OCI-LY7 (cell line): ENCODE data around the gene CCDC172. TPM values are rescaled to one million over a fixed set of nuclear protein-coding genes. Genes with fewer than 3 reads are reported as not detected.

ENCODE experiments used
- BruUV-seq: library from RNA; stranded (reverse); fragments of 400-500 nt; replicated peaks from 2 replicates; lab custom pipeline; 2021; lab: Mats Ljungman, UMichigan
- CTCF ChIA-PET: fragments of 300-600 bp; sonication (Branson Sonifier 250); formaldehyde crosslinking; loops from one replicate; lab custom pipeline; 2022; ENCODE audit warnings: antibody characterized with exemption; ENCODE audit not compliant: unreplicated experiment; lab: Charles Lee
- POLR2A ChIA-PET: fragments of 300-600 bp; sonication (Branson Sonifier 250); formaldehyde crosslinking; loops from one replicate; lab custom pipeline; 2022; ENCODE audit warnings: antibody characterized with exemption; lab: Charles Lee
- DNase-seq: peaks from one replicate; pipeline ENCODE4 v3.0.0-alpha.2; 2015; ENCODE audit warnings: low spot score
- H2AFZ ChIP-seq: fragments of 200-600 bp; sonication (generic), shearing (Covaris generic); 2 replicates; pipeline ENCODE4 v1.6.1; 2014; ENCODE audit warnings: mild to moderate bottlenecking, antibody characterized with exemption, low read length, moderate library complexity
- H3K27ac ChIP-seq: fragments of 200-600 bp; sonication (generic); 2 replicates; pipeline ENCODE4 v1.5.1; 2014; ENCODE audit warnings: mixed run types, low read depth, mild to moderate bottlenecking, moderate library complexity, low read length, inconsistent platforms; ENCODE audit not compliant: poor library complexity, severe bottlenecking
- H3K36me3 ChIP-seq: fragments of 200-600 bp; sonication (generic); 2 replicates; pipeline ENCODE4 v1.6.1; 2014; ENCODE audit warnings: mild to moderate bottlenecking, antibody characterized with exemption, low read length, moderate library complexity, mixed read lengths; ENCODE audit not compliant: insufficient read depth
- H3K4me1 ChIP-seq: fragments of 200-600 bp; sonication (generic); 2 replicates; pipeline ENCODE4 v1.5.1; 2014; ENCODE audit warnings: mild to moderate bottlenecking, low read length; ENCODE audit not compliant: insufficient read depth, poor library complexity, severe bottlenecking
- H3K4me2 ChIP-seq: fragments of 200-600 bp; sonication (generic); 2 replicates; pipeline ENCODE4 v1.6.1; 2014; ENCODE audit warnings: mild to moderate bottlenecking, low read length
- H3K4me3 ChIP-seq: fragments of 200-600 bp; sonication (generic); 2 replicates; pipeline ENCODE4 v1.5.1; 2014; ENCODE audit warnings: mild to moderate bottlenecking, low read depth, low read length; ENCODE audit not compliant: poor library complexity, severe bottlenecking
- H3K79me2 ChIP-seq: fragments of 200-600 bp; sonication (generic); 2 replicates; pipeline ENCODE4 v1.6.1; 2016; ENCODE audit warnings: low read depth, mild to moderate bottlenecking, low read length, moderate library complexity, mixed read lengths; ENCODE audit not compliant: insufficient read depth
- H3K9me2 ChIP-seq: fragments of 200-600 bp; sonication (generic); 2 replicates; pipeline ENCODE4 v1.6.1; 2016; ENCODE audit warnings: mild to moderate bottlenecking, low read length, mixed read lengths; ENCODE audit not compliant: insufficient read depth
- H3K9me3 ChIP-seq: fragments of 200-600 bp; sonication (generic); 2 replicates; pipeline ENCODE4 v1.6.1; 2014; ENCODE audit warnings: mild to moderate bottlenecking, mixed run types, low read length, mixed read lengths
- H4K20me1 ChIP-seq: fragments of 200-600 bp; sonication (generic); 2 replicates; pipeline ENCODE4 v1.6.1; 2014; ENCODE audit warnings: mild to moderate bottlenecking, antibody characterized with exemption, low read length, moderate library complexity, mixed read lengths; ENCODE audit not compliant: insufficient read depth
- CTCF ChIP-seq: fragments of 200-600 bp; sonication (generic); conservative IDR thresholded peaks from 2 replicates; pipeline ENCODE4 v1.5.1; 2014; ENCODE audit warnings: mild to moderate bottlenecking, antibody characterized with exemption, low read length, moderate library complexity, mixed read lengths
- EZH2phosphoT487 ChIP-seq: fragments of 200-600 bp; sonication (generic); IDR thresholded peaks from 2 replicates; pipeline ENCODE4 v1.6.1; 2018; ENCODE audit warnings: low read depth, borderline replicate concordance, mild to moderate bottlenecking, mixed run types, antibody characterized with exemption, low read length, moderate library complexity, mixed read lengths
- intact Hi-C: fragments of 100-400 bp; cut with micrococcal nuclease; formaldehyde crosslinking; loops from one replicate; pipeline ENCODE4 v1.10.0; 2022; ENCODE audit not compliant: unreplicated experiment
- total RNA-seq, 2 experiments: library from RNA; depleted of rRNA in 1 of 2; stranded (reverse); fragments of >200 nt in 1 of 2; shearing (Covaris generic) in 1 of 2; gene quantifications; 2 replicates each; pipeline ENCODE4 v1.2.3, GENCODE V29; 2014 to 2022

The CCDC172 gene
- total RNA-seq, 2 experiments from 2014 or later, result not detected

GRCh38 chr10:116289652-116290051 is 34.6 kb upstream of the CCDC172 start:
- H3K9me3 ChIP-seq, result no peaks in the 10 kb centered on the region
- ChIA-PET POLR2A (no interaction called here), CTCF (no interaction called here)
- no peak overlapping the region for H3K4me3 ChIP-seq
- no peak for TF ChIP-seq CTCF
- TF ChIP-seq EZH2phosphoT487, result no peak
- no peaks in the 10 kb centered on the region for H3K36me3 ChIP-seq
- BruUV-seq, result no TSS peak
- H2AFZ ChIP-seq, result no peak overlapping the region
- H3K4me1 ChIP-seq, result no peaks in the 10 kb centered on the region
- H3K9me2 ChIP-seq, result no peaks in the 10 kb centered on the region
- no peaks in the 10 kb centered on the region for H4K20me1 ChIP-seq
- H3K4me2 ChIP-seq, result no peak overlapping the region
- H3K79me2 ChIP-seq, result no peaks in the 10 kb centered on the region
- H3K27ac ChIP-seq, result no peak overlapping the region
- intact Hi-C loops, result no loop called here
- no peak for DNase-seq

GRCh38 chr10:116292493-116292892 is 31.8 kb upstream of the CCDC172 start:
- no peaks in the 10 kb centered on the region for H4K20me1 ChIP-seq
- H3K27ac ChIP-seq, result no peak overlapping the region
- H3K9me2 ChIP-seq, result no peaks in the 10 kb centered on the region
- no peak for DNase-seq
- no peak overlapping the region for H3K4me2 ChIP-seq
- TF ChIP-seq CTCF (no peak), EZH2phosphoT487 (no peak)
- H3K36me3 ChIP-seq, result no peaks in the 10 kb centered on the region
- H2AFZ ChIP-seq, result no peak overlapping the region
- H3K4me1 ChIP-seq, result no peaks in the 10 kb centered on the region
- intact Hi-C loops, result no loop called here
- ChIA-PET CTCF (no interaction called here), POLR2A (interaction anchor here (1.5 kb wide), 1 partner anchor 14 kb away, joined by 5 read pairs; no protein-coding TSS in a partner anchor)
- no TSS peak for BruUV-seq
- no peaks in the 10 kb centered on the region for H3K79me2 ChIP-seq
- no peaks in the 10 kb centered on the region for H3K9me3 ChIP-seq
- no peak overlapping the region for H3K4me3 ChIP-seq

- no peak for TF ChIP-seq EZH2phosphoT487
- no peak for TF ChIP-seq CTCF
- H3K79me2 ChIP-seq, result no peaks in the 10 kb centered on the region
- no peak overlapping the region for H3K4me2 ChIP-seq
- CTCF ChIA-PET, result no interaction called here
- no peaks in the 10 kb centered on the region for H3K36me3 ChIP-seq
- no peak overlapping the region for H3K27ac ChIP-seq
- no peaks in the 10 kb centered on the region for H3K9me3 ChIP-seq
- BruUV-seq, result no TSS peak
- POLR2A ChIA-PET, result no interaction called here
- no peaks in the 10 kb centered on the region for H3K4me1 ChIP-seq
- DNase-seq, result no peak
- no peak overlapping the region for H3K4me3 ChIP-seq
- no peak overlapping the region for H2AFZ ChIP-seq
- H3K9me2 ChIP-seq, result no peaks in the 10 kb centered on the region
- no peaks in the 10 kb centered on the region for H4K20me1 ChIP-seq
- intact Hi-C loops, result no loop called here
Measured at GRCh38 chr10:116296291-116296721, 27.9 kb upstream of the CCDC172 start.
